HG03095 (cell line): ENCODE measurements around the gene INHBC.
"Not testable (repeated sequence)": the region's sequence is repeated elsewhere in the genome, so short reads cannot be mapped to it uniquely, and the experiment has no call there.

Source experiments
- ATAC-seq: cut with Tn5 transposase; IDR thresholded peaks from one replicate; pipeline ENCODE4 v1.9.1; 2021; ENCODE audit warnings: moderate library complexity; ENCODE audit not compliant: unreplicated experiment

INHBC gene

GRCh38 chr12:57434517-57435223 is at the start of gene INHBC:
Gene INHBC, plus strand, starts transcription at chr12:57434784. Its CDS starts 103 bp downstream, at chr12:57434887.
- ATAC-seq: no peak

- no peak for ATAC-seq
These were observed 49.0 kb upstream of the INHBC start for GRCh38 chr12:57385586-57385985.

- no peak for ATAC-seq
These were observed 48.3 kb upstream of the INHBC start for GRCh38 chr12:57386187-57386720.

GRCh38 chr12:57388425-57388824 is 46.2 kb upstream of the INHBC start:
- ATAC-seq: no peak

- ATAC-seq: no peak
These were observed 45.6 kb upstream of the INHBC start for GRCh38 chr12:57389033-57389432.

- no peak for ATAC-seq
These were observed 44.4 kb upstream of the INHBC start for GRCh38 chr12:57390174-57390573.

GRCh38 chr12:57395121-57395520 is 39.5 kb upstream of the INHBC start:
- no peak for ATAC-seq

- no peak for ATAC-seq
These were observed 37.1 kb upstream of the INHBC start for GRCh38 chr12:57397441-57397840.

- ATAC-seq: not testable (repeated sequence)
These were observed 34.7 kb upstream of the INHBC start for GRCh38 chr12:57399718-57400463.

- ATAC-seq: no peak
These were observed 33.4 kb upstream of the INHBC start for GRCh38 chr12:57401165-57401564.

- not testable (repeated sequence) for ATAC-seq
These were observed 32.4 kb upstream of the INHBC start for GRCh38 chr12:57402156-57402555.

- no peak for ATAC-seq
These were observed 29.5 kb upstream of the INHBC start for GRCh38 chr12:57404966-57405640.

GRCh38 chr12:57410534-57410933 is 24.1 kb upstream of the INHBC start:
- ATAC-seq: no peak

GRCh38 chr12:57414160-57414559 is 20.4 kb upstream of the INHBC start:
- ATAC-seq: not testable (repeated sequence)

GRCh38 chr12:57415088-57415487 is 19.5 kb upstream of the INHBC start:
- ATAC-seq: no peak

GRCh38 chr12:57416039-57416996 is 18.3 kb upstream of the INHBC start:
- ATAC-seq: no peak

- no peak for ATAC-seq
These were observed 16.3 kb upstream of the INHBC start for GRCh38 chr12:57418255-57418654.

- ATAC-seq: no peak
These were observed 15.1 kb upstream of the INHBC start for GRCh38 chr12:57419495-57419894.

GRCh38 chr12:57420482-57420881 is 14.1 kb upstream of the INHBC start:
- ATAC-seq: no peak

GRCh38 chr12:57426948-57427347 is 7.6 kb upstream of the INHBC start:
- not testable (repeated sequence) for ATAC-seq
